BLaER1 (cell line): ENCODE data around the gene FNTB.

Source experiments
- H3K27ac ChIP-seq: shearing (Covaris generic); formaldehyde crosslinking; 2 replicates; pipeline ENCODE4 v1.8.1; 2022
- H3K27me3 ChIP-seq: shearing (Covaris generic); formaldehyde crosslinking; 2 replicates; pipeline ENCODE4 v1.8.1; 2022
- H3K36me3 ChIP-seq: shearing (Covaris generic); formaldehyde crosslinking; 2 replicates; pipeline ENCODE4 v1.8.1; 2022
- H3K4me1 ChIP-seq: shearing (Covaris generic); formaldehyde crosslinking; 2 replicates; pipeline ENCODE4 v1.8.1; 2022
- H3K4me2 ChIP-seq: shearing (Covaris generic); formaldehyde crosslinking; 2 replicates; pipeline ENCODE4 v1.8.1; 2022
- H3K4me3 ChIP-seq: shearing (Covaris generic); formaldehyde crosslinking; 2 replicates; pipeline ENCODE4 v1.8.1; 2022
- H3K9ac ChIP-seq: shearing (Covaris generic); formaldehyde crosslinking; 2 replicates; pipeline ENCODE4 v1.8.1; 2022
- H3K9me3 ChIP-seq: shearing (Covaris generic); formaldehyde crosslinking; 2 replicates; pipeline ENCODE4 v1.8.1; 2022
- H4K20me1 ChIP-seq: shearing (Covaris generic); formaldehyde crosslinking; 2 replicates; pipeline ENCODE4 v1.8.1; 2022
- Cebpa-rat ChIP-seq: shearing (Covaris generic); IDR thresholded peaks from 2 replicates; pipeline ENCODE4 v1.8.1; 2022

FNTB gene

GRCh38 chr14:64944041-64944440 is 42.7 kb upstream of the FNTB start:
- Histone ChIP-seq H3K4me3 (no peak overlapping the region), H3K9ac (no peak overlapping the region), H3K36me3 (peaks cover 98% of the 10 kb centered on the region), H3K27ac (no peak overlapping the region; the same call in 1 of the 2 replicates), H3K4me1 (peaks cover 31% of the 10 kb centered on the region), H4K20me1 (peaks cover 65% of the 10 kb centered on the region), H3K27me3 (no peaks in the 10 kb centered on the region), H3K4me2 (peak overlapping the region; percentile 31; the same call in 1 of the 2 replicates), H3K9me3 (no peaks in the 10 kb centered on the region)
- no peak for TF ChIP-seq Cebpa-rat

- no peak overlapping the region for H3K4me3 ChIP-seq
- H3K9ac ChIP-seq: no peak overlapping the region
- no peaks in the 10 kb centered on the region for H3K27me3 ChIP-seq
- no peaks in the 10 kb centered on the region for H3K9me3 ChIP-seq
- H3K4me1 ChIP-seq: peaks cover 31% of the 10 kb centered on the region
- no peak overlapping the region for H3K4me2 ChIP-seq
- no peak for TF ChIP-seq Cebpa-rat
- peaks cover 56% of the 10 kb centered on the region for H4K20me1 ChIP-seq
- H3K36me3 ChIP-seq: peaks cover 98% of the 10 kb centered on the region
- H3K27ac ChIP-seq: no peak overlapping the region
These were observed 41.8 kb upstream of the FNTB start for GRCh38 chr14:64944861-64945260.

DNA sequence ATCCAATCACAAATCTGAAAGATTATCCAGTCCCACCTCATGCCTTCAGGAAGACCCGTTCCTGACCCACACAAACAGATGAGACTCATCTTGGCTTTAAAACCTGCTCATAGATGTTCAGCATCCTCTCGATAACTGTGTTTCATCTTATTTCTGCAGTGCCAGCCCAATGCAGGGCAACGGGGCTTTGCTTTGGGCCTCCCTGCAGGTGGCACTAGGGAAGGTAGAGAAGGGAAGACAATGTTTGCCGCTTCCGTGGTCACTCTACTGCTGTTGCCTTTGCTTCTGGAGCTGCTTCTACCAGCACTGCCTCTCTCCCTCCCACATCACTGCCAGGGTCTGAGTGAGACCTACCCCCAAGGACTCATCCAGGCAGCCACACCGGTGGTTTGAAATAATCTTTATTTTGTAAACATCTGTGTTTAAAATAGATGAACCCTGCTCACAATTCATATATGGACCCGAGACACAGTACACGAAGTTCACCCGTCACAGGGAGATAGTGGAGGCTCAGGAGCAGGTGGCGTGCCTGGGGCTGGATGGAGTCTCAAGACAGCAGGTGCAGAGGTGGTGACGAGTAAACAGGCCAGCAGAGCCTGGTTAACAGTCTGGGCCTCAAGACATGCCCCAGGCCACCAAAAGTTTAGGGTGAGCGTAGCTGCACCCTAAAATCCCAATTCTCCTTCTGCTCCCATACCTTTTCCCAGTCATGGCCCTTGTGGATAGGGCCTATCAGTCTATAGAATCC is 41.1 kb upstream of the FNTB start:
- H3K27ac ChIP-seq: no peak overlapping the region
- no peak overlapping the region for H3K4me3 ChIP-seq
- peaks cover 31% of the 10 kb centered on the region for H3K4me1 ChIP-seq
- H3K9me3 ChIP-seq: no peaks in the 10 kb centered on the region
- no peak overlapping the region for H3K4me2 ChIP-seq
- H3K9ac ChIP-seq: no peak overlapping the region
- peaks cover 98% of the 10 kb centered on the region for H3K36me3 ChIP-seq
- no peak for TF ChIP-seq Cebpa-rat
- H3K27me3 ChIP-seq: no peaks in the 10 kb centered on the region
- H4K20me1 ChIP-seq: peaks cover 49% of the 10 kb centered on the region

DNA sequence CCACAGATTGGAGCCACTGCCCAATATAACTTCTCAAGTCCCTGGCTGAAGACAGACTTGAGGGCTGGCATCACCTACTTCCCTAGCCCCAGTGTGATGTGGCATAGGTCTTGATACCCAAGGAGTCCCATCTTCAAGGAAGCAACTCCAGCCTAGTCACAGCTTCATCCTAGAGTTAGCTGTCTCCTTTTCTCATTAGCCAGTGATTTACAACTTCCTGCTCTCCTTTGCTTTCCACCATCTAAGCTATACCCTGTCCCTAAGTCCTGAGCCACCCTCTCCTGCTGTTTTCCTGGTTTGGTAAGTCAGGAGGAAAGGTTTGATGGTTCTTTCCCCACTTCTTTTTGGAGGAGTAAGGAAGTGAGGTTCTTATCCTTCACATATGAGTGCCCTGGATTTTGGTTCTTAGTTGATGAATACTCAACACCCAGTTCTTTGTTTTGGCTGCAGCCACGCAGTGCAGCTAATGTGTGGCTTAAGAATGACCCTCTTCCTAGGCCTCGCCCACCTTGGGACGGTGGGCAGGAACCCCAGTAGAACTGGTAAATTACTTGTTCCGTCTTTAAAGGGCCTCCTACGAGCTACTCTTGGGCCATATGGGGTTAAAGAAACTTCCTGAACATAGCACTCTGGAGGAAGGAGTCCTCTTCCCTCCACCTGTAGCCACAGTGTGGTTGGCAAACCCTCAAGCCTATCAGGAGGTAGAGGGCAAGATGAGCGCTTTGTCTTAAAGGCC is 40.2 kb upstream of the FNTB start:
- Histone ChIP-seq H3K4me1 (peaks cover 32% of the 10 kb centered on the region), H3K4me2 (no peak overlapping the region), H3K36me3 (peaks cover 98% of the 10 kb centered on the region), H4K20me1 (peaks cover 51% of the 10 kb centered on the region), H3K4me3 (no peak overlapping the region), H3K27me3 (no peaks in the 10 kb centered on the region), H3K27ac (no peak overlapping the region), H3K9me3 (no peaks in the 10 kb centered on the region), H3K9ac (no peak overlapping the region)
- TF ChIP-seq Cebpa-rat: no peak

DNA sequence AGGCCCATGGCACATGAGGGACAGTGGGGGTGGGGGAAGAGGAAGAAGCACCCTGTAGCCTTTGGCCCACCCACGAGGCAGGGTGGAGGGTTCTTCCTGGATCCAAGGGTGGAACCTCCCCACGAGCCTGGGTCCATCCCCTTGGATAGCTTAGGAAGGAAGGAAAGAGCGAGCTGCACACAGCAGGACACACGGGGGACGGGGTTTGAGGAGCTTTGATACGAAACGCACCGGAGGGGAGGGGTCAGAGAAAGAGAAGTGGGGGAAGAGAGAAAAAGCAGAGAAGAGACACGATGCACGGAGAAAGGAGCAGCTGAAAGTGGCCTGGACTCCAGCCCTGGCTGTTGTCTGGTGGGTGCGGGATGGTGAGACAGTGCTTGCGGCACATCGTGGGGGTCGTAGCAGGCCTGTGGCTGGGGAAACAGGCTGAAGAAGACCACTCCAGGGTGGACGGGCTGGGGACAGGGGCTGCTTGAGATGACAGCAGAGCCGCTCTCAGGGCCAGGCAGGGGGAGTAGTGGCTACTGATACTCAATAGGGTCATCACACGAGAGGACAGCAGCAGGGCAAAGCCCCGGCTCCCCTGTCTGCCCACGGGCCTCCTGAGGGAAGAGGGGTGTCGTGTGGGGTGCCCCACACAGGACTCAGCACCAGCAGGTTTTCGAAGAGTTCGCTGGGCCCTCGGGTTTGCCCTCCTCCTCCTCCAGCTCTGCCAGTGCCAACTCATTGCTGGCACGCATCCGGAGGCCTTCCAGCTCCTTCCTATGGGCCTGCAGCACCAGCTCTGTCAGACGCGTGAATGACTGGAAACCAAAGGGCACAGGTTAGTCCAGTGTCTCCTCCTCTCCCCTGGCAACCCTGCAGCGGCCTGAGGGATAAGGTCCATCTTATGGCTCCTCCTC is 38.7 kb upstream of the FNTB start:
- Histone ChIP-seq H3K4me2 (no peak overlapping the region), H3K27ac (no peak overlapping the region), H3K27me3 (no peaks in the 10 kb centered on the region), H3K4me1 (peaks cover 41% of the 10 kb centered on the region), H4K20me1 (peaks cover 54% of the 10 kb centered on the region), H3K36me3 (peaks cover 91% of the 10 kb centered on the region), H3K4me3 (no peak overlapping the region), H3K9me3 (no peaks in the 10 kb centered on the region), H3K9ac (no peak overlapping the region)
- no peak for TF ChIP-seq Cebpa-rat

- H3K27me3 ChIP-seq: no peaks in the 10 kb centered on the region
- peaks cover 41% of the 10 kb centered on the region for H3K4me1 ChIP-seq
- peaks cover 89% of the 10 kb centered on the region for H3K36me3 ChIP-seq
- H3K9ac ChIP-seq: no peak overlapping the region
- peaks cover 54% of the 10 kb centered on the region for H4K20me1 ChIP-seq
- TF ChIP-seq Cebpa-rat: no peak
- no peaks in the 10 kb centered on the region for H3K9me3 ChIP-seq
- no peak overlapping the region for H3K27ac ChIP-seq
- no peak overlapping the region for H3K4me2 ChIP-seq
- no peak overlapping the region for H3K4me3 ChIP-seq
These were observed 38.0 kb upstream of the FNTB start for GRCh38 chr14:64948612-64949210.

DNA sequence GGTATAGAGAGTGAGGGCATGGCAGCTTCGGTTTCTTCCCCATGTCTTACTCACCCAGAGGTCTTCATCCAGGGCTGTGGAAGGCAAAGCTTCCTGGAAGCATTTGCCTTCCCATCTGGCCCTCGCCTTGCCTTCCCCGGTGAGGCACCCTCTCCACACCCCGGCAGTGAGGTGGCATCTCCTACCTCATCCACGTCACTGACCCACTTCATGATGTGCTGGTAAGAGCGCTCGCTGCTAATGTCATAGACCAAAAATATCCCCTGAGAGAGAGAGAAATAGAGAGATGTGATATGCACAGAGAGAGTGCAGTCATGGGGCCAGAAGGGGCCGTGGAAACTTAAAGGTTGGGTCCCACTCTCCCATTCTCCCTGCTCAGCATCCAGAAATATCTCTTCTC is 35.8 kb upstream of the FNTB start:
- Histone ChIP-seq H3K9me3 (no peaks in the 10 kb centered on the region), H3K4me1 (peaks cover 45% of the 10 kb centered on the region), H3K4me3 (no peak overlapping the region), H3K9ac (no peak overlapping the region), H3K27me3 (no peaks in the 10 kb centered on the region), H4K20me1 (peaks cover 46% of the 10 kb centered on the region), H3K4me2 (no peak overlapping the region), H3K27ac (no peak overlapping the region), H3K36me3 (peaks cover 86% of the 10 kb centered on the region)
- TF ChIP-seq Cebpa-rat: no peak

DNA sequence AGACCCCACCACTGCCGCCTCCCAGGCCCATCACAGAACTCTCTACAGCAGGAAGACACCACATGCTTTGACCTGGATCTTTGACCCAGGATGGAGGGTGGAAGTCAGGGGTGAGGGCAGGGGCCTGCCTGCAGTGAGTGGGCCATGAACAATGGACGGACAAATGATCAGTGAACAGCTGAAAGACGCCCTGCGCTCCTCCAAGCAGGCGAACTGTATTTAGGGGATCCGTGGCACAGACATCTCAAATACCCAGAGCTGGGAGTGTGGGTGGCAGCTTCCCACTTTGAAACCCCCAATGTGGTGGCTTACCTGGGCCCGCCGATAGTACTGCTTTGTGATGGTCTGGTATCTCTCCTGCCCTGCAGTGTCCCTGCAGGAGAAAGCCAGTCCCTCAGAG is 35.4 kb upstream of the FNTB start:
- peaks cover 42% of the 10 kb centered on the region for H4K20me1 ChIP-seq
- H3K27ac ChIP-seq: no peak overlapping the region
- no peak for TF ChIP-seq Cebpa-rat
- H3K36me3 ChIP-seq: peaks cover 86% of the 10 kb centered on the region
- H3K9me3 ChIP-seq: no peaks in the 10 kb centered on the region
- H3K4me1 ChIP-seq: peaks cover 45% of the 10 kb centered on the region
- no peak overlapping the region for H3K4me3 ChIP-seq
- no peaks in the 10 kb centered on the region for H3K27me3 ChIP-seq
- no peak overlapping the region for H3K9ac ChIP-seq
- H3K4me2 ChIP-seq: no peak overlapping the region

DNA sequence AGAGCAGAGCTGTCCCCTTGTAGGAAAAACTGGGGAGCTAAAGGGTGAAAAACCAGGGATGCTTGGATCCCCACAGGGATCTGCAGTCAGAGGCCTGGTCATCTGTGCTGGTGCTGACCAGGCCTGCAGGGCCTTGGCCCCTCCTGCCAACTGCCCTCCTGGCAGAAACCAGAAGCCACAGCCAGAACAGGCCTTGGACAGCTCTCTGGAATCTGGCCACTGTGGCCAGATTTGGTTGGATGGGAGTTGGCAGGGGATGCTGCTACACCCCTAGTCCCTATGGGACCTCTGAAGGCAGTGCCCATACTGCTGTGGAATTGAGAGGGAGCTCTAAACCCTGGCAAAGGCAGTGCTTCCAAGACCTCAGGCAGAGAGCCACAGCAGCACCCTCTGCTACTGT is 35.0 kb upstream of the FNTB start:
- H3K9me3 ChIP-seq: no peaks in the 10 kb centered on the region
- 0 out of 2 replicates have a peak overlapping the region, but pooled peaks have one; percentile 65 for H3K27ac ChIP-seq
- H3K9ac ChIP-seq: no peak overlapping the region
- TF ChIP-seq Cebpa-rat: no peak
- H3K36me3 ChIP-seq: peaks cover 85% of the 10 kb centered on the region
- peaks cover 41% of the 10 kb centered on the region for H3K4me1 ChIP-seq
- no peaks in the 10 kb centered on the region for H3K27me3 ChIP-seq
- H4K20me1 ChIP-seq: peaks cover 40% of the 10 kb centered on the region
- H3K4me2 ChIP-seq: no peak overlapping the region
- no peak overlapping the region for H3K4me3 ChIP-seq
